Esophagus muscularis mucosa (tissue), 4 donors: Measurements from ENCODE around the gene EBF3. TPM values are rescaled to one million over a fixed set of nuclear protein-coding genes. Genes with fewer than 3 reads are reported as not detected.

Source experiments
- DNase-seq: peaks from one replicate; pipeline ENCODE4 v3.0.0-alpha.2; 2017; ENCODE audit errors: extremely low spot score
- H3K27ac ChIP-seq, 4 donors: fragments of 200-600 bp; sonication (generic); replicated peaks in 1 of 4; 1 replicate in 3 of 4; 2 replicates in 1 of 4; pipeline ENCODE4 v1.5.1; 2016 to 2019; ENCODE audit warnings: mild to moderate bottlenecking in 1 of 4
- H3K27me3 ChIP-seq, 4 donors: fragments of 200-600 bp; sonication (generic); one replicate each; pipeline versions ENCODE4 v1.5.1 to v1.6.0; 2016 to 2019
- H3K36me3 ChIP-seq, 4 donors: fragments of 200-600 bp; sonication (generic); one replicate each; pipeline ENCODE4 v1.5.1; 2016 to 2019
- H3K4me1 ChIP-seq, 4 donors: fragments of 200-600 bp; sonication (generic); one replicate each; pipeline ENCODE4 v1.5.1; 2016 to 2019
- H3K4me3 ChIP-seq, 4 donors: fragments of 200-600 bp; sonication (generic); 1 replicate in 2 of 4; 2 replicates in 2 of 4; pipeline ENCODE4 v1.5.1; 2016 to 2019; ENCODE audit warnings: mild to moderate bottlenecking in 4 of 4, moderate library complexity in 1 of 4
- H3K9me3 ChIP-seq, 4 donors: fragments of 200-600 bp; sonication (generic); 1 replicate in 3 of 4; 2 replicates in 1 of 4; pipeline ENCODE4 v1.5.1; 2016 to 2019
- EP300 ChIP-seq: sonication (generic); formaldehyde crosslinking; IDR thresholded peaks from one replicate; pipeline ENCODE4 v1.6.1; 2017; ENCODE audit warnings: antibody characterized with exemption
- POLR2A ChIP-seq: fragments of 450-650 bp; IDR thresholded peaks from one replicate; pipeline ENCODE4 v1.6.1; 2017; ENCODE audit warnings: antibody characterized with exemption, moderate library complexity, mild to moderate bottlenecking, low read depth
- POLR2AphosphoS5 ChIP-seq, 2 donors: sonication (generic); formaldehyde crosslinking; IDR thresholded peaks; one replicate each; pipeline ENCODE4 v1.6.1; 2017; ENCODE audit warnings: antibody characterized with exemption in 2 of 2
- WGBS: methylation state at CpG from one replicate; pipeline ENCODE4 v1.1.5; 2018; 5-methylcytosine and 5-hydroxymethylcytosine counted together
- intact Hi-C: fragments of 100-400 bp; cut with DNase I; formaldehyde crosslinking; loops from one replicate; pipeline ENCODE4 v1.15.1; 2023
- total RNA-seq, 4 donors: library from RNA; depleted of rRNA; stranded (reverse); fragments of >200 nt; gene quantifications; one replicate each; pipeline versions ENCODE4 v1.1.0 to v1.2.1, GENCODE V29; 2016
- TF ChIP-seq, protein P1 (sequence below), 3 experiments: fragments of 200-600 bp in 2 of 3; fragments of 450-650 bp in 1 of 3; sonication (generic) in 2 of 3; IDR thresholded peaks; one replicate each; pipeline ENCODE4 v1.5.1; 2017 to 2019; ENCODE audit warnings: antibody characterized with exemption in 3 of 3, mild to moderate bottlenecking in 2 of 3, moderate library complexity in 1 of 3

Gene EBF3
- total RNA-seq, 4 donors from 2014 or later, result 2.9 to 7.3 (median 5.2) TPM

DNA sequence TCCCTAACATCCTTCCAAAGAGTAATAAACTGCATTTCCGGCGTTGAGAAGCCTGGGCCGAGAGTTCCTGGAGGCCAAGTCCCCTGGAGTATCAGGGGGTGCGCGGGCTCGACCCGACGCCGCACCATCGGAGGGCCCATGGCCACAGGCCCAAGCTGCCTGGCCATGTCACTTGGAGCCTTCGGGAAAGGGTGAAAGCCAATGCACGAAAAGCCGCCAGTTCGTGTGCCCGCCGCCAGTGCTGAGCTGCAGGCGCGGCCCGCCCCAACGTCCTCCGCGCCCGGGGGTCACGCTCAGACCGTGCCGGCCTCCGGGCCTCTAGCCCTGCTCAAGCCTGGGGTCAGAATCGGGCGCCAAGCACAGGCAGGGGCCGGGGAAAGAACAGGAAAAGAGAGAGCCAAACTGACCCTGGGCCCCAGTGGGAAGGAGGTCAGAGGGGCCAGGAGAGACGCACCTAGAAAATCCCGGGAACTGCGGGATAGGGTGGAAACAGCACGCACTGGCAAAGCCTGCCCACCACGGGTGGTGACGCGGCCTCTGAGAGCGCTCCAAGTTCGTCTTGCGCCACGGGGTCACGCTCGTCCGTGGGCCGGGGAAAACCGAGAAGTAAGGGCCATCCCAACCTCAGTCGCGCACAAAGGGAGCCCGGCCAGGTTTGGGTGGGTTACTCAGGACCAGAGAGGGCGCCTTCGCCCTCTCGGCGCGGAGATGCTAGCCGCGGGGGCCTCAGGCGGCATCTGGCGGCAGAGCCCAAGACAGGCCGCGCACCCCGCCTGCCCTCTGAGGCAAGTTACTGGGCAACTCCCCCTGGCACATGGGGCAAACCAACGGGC lies 4.2 kb upstream of the EBF3 start:
- 13% methylated on average over 35 of the region's 62 CpGs for WGBS
- TF ChIP-seq POLR2A, result no peak
- TF ChIP-seq EP300, result no peak
- TF ChIP-seq, protein P1, sequence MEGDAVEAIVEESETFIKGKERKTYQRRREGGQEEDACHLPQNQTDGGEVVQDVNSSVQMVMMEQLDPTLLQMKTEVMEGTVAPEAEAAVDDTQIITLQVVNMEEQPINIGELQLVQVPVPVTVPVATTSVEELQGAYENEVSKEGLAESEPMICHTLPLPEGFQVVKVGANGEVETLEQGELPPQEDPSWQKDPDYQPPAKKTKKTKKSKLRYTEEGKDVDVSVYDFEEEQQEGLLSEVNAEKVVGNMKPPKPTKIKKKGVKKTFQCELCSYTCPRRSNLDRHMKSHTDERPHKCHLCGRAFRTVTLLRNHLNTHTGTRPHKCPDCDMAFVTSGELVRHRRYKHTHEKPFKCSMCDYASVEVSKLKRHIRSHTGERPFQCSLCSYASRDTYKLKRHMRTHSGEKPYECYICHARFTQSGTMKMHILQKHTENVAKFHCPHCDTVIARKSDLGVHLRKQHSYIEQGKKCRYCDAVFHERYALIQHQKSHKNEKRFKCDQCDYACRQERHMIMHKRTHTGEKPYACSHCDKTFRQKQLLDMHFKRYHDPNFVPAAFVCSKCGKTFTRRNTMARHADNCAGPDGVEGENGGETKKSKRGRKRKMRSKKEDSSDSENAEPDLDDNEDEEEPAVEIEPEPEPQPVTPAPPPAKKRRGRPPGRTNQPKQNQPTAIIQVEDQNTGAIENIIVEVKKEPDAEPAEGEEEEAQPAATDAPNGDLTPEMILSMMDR (IDR thresholded peaks at IDR 0.05), result no peak
- TF ChIP-seq POLR2AphosphoS5 (IDR thresholded peaks at IDR 0.05), result no peak
- no peak overlapping the region for H3K27ac ChIP-seq
- no peaks in the 10 kb centered on the region for H3K36me3 ChIP-seq
- H3K4me1 ChIP-seq, result peaks cover 45 to 89% (median 78%) of the 10 kb centered on the region in 4 donors
- peaks cover 7 to 99% (median 80%) of the 10 kb centered on the region in 4 donors for H3K27me3 ChIP-seq
- DNase-seq, result no peak
- intact Hi-C loops, result loop anchor here (5.0 kb wide), 1 partner anchor 81 kb away; no protein-coding TSS in a partner anchor
- peak overlapping the region in 1 of 4 donors; percentile 16 for H3K4me3 ChIP-seq
- no peaks in the 10 kb centered on the region for H3K9me3 ChIP-seq

DNA sequence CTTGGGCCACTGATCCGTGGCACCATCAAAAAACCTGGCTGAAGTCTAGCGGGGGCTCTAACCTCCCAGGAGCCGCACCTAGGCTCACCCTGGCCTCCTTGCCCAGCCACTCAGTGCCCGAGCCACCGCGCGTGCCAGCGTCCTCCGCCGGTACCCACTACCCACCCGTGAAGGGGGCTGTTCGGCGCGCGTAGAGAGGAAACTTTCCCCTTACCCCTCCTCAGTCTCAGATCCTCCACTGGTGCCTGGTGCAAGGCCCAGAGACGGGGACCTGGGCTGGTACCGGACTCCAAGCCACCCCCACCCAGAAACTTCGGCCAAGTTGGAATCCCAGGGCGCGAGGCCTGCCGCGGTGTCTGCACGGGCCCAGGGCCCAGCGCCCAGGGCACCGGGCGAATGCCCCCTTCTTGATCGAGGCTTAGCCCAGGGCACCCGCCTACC lies 3.5 kb upstream of the EBF3 start:
- peaks cover 44 to 89% (median 82%) of the 10 kb centered on the region in 4 donors for H3K4me1 ChIP-seq
- intact Hi-C loops, result loop anchor here (5.0 kb wide), 1 partner anchor 80 kb away; no protein-coding TSS in a partner anchor
- H3K9me3 ChIP-seq, result no peaks in the 10 kb centered on the region
- H3K27me3 ChIP-seq, result peaks cover 7 to 99% (median 82%) of the 10 kb centered on the region in 4 donors
- no peak for TF ChIP-seq POLR2A
- TF ChIP-seq, protein P1 (IDR thresholded peaks at IDR 0.05), result no peak
- TF ChIP-seq EP300, result no peak
- no peak for TF ChIP-seq POLR2AphosphoS5 (IDR thresholded peaks at IDR 0.05)
- H3K27ac ChIP-seq, result no peak overlapping the region
- H3K4me3 ChIP-seq, result no peak overlapping the region
- H3K36me3 ChIP-seq, result no peaks in the 10 kb centered on the region
- WGBS, result 6% methylated on average over 12 of the region's 28 CpGs
- no peak for DNase-seq

DNA sequence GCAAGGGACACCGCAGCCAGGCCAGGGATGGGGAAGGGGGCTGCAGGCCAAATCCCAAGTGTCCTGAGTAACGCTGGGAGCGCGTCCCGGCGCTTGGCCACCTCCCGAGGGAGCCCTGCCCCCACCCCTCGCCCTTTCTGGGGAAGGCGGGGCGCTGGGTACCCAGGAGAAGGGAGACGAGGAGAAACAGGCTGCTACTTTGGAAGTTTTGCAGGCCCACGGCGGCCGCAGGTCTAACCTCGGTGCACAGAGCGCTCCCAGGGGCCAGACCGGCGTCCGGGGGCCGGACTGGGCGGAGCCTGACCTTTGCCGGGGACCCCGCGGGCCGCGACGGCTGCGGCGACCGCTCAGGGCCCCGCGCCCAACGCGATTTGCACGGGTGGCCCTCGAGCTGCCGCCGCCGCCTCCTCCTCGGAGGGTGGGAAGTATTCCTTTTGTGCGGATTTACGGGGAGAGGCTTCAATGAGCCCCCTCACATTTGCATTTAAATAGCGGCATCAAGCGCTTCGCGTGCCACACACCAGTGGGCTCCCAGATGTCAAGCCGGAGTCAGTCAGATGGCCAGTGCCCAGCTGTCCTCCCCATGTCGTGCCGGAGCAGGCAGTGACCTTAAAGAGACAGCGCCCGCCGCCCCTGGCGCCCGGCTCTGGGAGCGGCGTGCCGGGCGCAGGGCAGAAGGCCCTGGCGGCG lies 3.0 kb upstream of the EBF3 start:
- no peaks in the 10 kb centered on the region for H3K36me3 ChIP-seq
- H3K27ac ChIP-seq, result no peak overlapping the region
- H3K27me3 ChIP-seq, result peaks cover 7 to 99% (median 81%) of the 10 kb centered on the region in 4 donors
- no peaks in the 10 kb centered on the region for H3K9me3 ChIP-seq
- peaks cover 39 to 86% (median 79%) of the 10 kb centered on the region in 4 donors for H3K4me1 ChIP-seq
- intact Hi-C loops, result loop anchor here (5.0 kb wide), 1 partner anchor 80 kb away; no protein-coding TSS in a partner anchor
- TF ChIP-seq POLR2A, result no peak
- TF ChIP-seq, protein P1 (IDR thresholded peaks at IDR 0.05), result no peak
- no peak for TF ChIP-seq POLR2AphosphoS5 (IDR thresholded peaks at IDR 0.05)
- TF ChIP-seq EP300, result no peak
- 24% methylated on average over 10 of the region's 60 CpGs for WGBS
- no peak overlapping the region for H3K4me3 ChIP-seq
- DNase-seq, result no peak

DNA sequence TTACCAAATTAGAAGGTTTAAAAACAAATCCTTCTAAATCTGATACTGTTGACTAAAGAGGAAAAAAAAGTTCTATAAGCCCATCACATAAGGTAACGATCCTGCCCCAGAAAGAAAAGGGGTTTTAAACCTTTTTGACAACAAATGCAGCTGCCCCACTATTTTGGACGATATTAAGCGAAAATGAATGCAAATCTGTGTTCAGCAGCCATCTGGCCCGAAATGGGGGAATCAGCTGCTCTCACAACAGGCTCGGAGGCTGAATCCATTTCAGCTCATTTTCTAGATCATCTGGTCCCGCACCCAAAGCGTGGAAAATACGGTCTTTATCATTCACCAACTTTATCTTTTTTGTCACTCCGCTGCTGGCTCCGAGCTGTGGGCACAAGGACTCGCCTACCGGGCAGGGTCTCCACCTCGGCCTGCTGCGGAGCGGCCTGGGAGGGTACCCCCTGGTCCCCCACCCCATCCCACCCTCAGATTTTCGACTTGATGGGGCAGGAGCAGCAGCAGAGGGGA lies 2.4 kb upstream of the EBF3 start:
- no peaks in the 10 kb centered on the region for H3K9me3 ChIP-seq
- DNase-seq, result no peak
- TF ChIP-seq POLR2AphosphoS5 (IDR thresholded peaks at IDR 0.05) (no peak), POLR2A (no peak), EP300 (no peak)
- TF ChIP-seq, protein P1 (IDR thresholded peaks at IDR 0.05), result no peak
- H3K4me3 ChIP-seq, result no peak overlapping the region
- intact Hi-C loops, result loop anchor here (5.0 kb wide), 1 partner anchor 79 kb away; no protein-coding TSS in a partner anchor
- H3K4me1 ChIP-seq, result peaks cover 35 to 80% (median 73%) of the 10 kb centered on the region in 4 donors
- H3K36me3 ChIP-seq, result no peaks in the 10 kb centered on the region
- 25% methylated on average over 16 of the region's 16 CpGs for WGBS
- H3K27me3 ChIP-seq, result peaks cover 7 to 99% (median 84%) of the 10 kb centered on the region in 4 donors
- no peak overlapping the region for H3K27ac ChIP-seq
